GM21825 (cell line): ENCODE results near the gene CDC23.
"Not testable (repeated sequence)": the region's sequence is repeated elsewhere in the genome, so short reads cannot be mapped to it uniquely, and the experiment has no call there.

Source experiments
- ATAC-seq: cut with Tn5 transposase; IDR thresholded peaks from one replicate; pipeline ENCODE4 v1.9.1; 2021; ENCODE audit warnings: mild to moderate bottlenecking, moderate library complexity; ENCODE audit not compliant: unreplicated experiment

CDC23 gene, protein sequence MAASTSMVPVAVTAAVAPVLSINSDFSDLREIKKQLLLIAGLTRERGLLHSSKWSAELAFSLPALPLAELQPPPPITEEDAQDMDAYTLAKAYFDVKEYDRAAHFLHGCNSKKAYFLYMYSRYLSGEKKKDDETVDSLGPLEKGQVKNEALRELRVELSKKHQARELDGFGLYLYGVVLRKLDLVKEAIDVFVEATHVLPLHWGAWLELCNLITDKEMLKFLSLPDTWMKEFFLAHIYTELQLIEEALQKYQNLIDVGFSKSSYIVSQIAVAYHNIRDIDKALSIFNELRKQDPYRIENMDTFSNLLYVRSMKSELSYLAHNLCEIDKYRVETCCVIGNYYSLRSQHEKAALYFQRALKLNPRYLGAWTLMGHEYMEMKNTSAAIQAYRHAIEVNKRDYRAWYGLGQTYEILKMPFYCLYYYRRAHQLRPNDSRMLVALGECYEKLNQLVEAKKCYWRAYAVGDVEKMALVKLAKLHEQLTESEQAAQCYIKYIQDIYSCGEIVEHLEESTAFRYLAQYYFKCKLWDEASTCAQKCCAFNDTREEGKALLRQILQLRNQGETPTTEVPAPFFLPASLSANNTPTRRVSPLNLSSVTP

DNA sequence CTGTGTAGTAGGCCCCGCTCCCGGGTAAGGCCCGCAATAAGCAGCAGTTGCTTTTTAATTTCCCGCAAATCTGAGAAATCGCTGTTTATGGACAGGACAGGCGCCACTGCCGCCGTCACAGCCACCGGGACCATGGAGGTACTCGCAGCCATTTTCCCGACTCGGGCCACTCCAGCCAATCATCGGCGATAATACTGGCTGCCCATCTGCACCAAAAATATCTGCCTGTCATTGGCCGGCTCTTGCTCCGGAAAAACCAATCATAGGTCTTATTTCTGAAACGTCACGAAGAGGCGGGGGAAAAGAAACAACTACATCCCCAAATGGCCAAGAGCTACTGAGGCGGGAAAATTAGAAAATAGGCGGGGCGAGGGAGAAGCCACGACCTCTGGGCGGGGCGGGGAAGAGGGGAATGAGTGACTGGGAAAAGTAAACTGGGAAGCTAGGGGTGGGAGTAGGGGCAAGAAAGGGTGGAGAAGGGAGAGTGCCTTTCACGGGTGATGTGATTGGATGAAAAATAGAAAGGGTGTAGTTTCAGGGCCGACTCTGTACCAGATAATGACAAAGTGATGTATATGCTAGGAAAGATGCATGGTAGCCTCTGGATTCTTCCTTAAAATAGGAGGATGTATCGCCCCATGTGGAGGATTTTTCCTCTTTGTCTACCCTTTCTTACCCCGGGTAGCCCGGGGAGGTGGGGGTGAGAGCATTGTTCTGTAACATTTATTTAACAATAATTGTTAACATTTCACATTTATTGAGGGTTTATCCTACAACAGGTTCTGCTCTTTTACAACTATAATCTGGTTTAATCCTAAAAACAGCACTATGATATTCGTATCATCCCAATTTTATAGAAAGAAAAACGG is at the start of gene CDC23:
Gene CDC23, minus strand, starts transcription at position 163 of the 869 bp plus-strand sequence. Its CDS starts 11 bp downstream, at position 152.
- peak; percentile 94 for ATAC-seq

- ATAC-seq, result no peak
These were observed 45.7 kb upstream of the CDC23 start for GRCh38 chr5:138258704-138259292.

DNA sequence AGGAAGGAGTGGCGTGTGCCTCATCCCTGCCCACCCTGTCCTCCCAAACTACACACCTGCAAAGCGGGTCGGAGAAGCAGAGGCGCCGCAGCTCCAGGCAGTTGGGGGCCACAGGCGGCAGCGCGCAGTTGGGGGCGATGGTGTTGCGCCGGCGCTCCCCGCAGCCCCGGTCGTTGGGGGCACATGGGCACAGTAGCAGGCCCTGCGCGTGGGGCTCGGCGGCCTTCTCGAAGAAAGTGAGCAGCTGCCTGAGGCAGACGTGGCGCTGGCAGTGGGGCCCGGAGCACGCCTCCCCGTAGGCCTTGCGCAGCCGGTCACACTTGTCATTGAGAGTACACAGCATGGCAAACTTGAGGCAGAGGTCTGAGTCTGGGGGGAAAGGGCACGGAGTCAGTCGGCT is 44.5 kb upstream of the CDC23 start:
- ATAC-seq, result no peak

GRCh38 chr5:138252944-138253343 is 39.8 kb upstream of the CDC23 start:
- ATAC-seq, result no peak

- not testable (repeated sequence) for ATAC-seq
These were observed 34.7 kb upstream of the CDC23 start for GRCh38 chr5:138247800-138248199.

DNA sequence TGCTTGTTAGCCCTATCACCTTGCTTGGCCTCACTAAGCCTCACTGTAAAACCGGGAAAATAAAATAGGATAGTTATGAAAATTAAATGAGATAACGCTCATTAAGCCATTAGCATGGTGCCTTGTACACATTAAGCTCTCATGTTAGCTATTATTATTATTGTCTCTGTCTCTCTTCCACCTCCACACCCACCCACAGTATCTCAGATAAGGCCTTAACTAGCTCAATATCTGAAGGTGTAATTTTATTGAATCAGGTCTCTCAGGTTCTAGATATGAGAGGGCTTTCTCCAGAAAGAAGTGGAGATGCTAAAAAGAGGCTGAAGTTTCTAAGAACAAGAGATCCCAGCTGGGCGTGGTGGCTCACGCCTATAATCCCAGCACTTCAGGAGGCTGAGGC is 33.7 kb upstream of the CDC23 start:
- ATAC-seq, result no peak

DNA sequence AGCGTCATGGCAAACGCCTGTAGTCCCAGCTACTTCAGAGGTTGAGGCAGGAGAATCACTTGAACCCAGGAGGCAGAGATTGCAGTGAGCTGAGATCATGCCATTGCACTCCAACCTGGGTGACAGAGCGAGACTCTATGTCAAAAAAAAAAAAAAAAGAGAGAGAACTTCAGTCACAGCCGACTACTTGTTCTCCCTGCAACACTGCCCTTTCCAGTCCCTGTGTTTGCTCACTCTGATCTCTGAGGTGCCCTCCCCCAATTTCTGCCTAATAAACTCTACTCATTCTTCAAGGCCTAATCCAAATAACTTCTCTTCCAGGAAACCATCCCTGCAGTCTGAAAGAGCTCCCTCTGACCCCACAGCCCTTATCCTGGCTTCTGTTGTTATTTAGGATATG is 33.2 kb upstream of the CDC23 start:
- no peak for ATAC-seq

GRCh38 chr5:138245717-138246116 is 32.6 kb upstream of the CDC23 start:
- no peak for ATAC-seq

DNA sequence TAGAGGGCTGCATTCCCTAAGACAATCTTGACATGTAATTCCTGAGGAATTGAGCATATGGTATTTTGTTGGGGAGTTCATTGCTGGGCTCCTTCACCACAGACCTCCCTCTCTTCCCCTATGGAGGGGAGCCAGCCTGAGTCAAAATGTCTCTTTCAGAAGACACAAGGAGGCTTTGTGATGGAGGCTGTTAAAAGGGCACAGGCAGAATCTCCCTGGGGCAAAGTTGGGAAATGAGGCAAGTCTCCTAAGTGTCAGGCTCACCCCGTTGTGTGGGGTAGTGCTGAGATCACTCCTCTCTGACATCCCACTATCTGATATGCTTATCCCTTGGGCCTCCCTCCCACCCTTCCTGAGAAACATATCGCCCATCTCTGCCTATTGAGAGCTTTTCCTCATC is 30.7 kb upstream of the CDC23 start:
- ATAC-seq, result no peak

DNA sequence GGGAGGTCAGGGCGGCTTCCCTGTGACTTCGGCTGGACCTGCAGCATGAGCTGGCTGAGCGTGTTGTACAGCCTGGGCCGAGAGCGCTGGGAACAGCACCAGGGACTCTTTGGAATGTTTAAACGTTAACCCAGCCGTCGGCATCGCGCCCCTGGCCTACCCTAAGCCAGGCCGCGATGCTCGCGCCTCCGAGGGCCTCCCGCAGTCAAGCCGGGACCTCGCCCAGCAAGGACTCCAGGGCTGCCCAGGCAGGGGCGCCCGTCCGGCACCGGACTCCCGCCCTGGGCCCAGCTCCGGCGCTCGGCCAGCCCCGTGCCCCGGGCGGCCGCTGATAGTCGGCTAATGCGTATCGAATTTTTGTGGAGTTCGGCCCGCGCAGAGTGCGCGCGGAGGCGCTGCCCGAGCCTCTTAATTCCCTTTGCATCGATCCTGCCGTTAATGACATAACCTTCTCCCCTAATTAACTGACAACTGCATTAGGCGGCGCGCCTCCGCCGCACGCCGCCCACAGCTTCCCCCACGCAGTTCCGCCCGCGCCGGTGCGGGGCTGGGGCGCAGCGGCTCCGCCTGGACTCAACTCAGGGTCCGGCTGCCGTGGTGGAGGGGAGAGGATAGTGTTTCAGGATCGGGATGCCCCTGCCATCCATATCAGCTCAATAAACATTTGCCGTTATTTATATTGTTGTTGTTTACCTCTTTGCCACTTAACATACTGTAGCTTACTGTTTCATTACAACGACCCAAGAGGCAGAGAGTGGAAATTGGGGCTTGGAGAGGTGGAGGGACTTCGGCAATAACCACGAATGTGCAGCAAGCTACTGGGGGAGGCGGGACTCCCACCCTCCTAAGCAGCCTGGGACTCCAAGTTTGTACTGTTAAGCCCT is 28.8 kb upstream of the CDC23 start:
- no peak for ATAC-seq

- no peak for ATAC-seq
These were observed 27.7 kb upstream of the CDC23 start for GRCh38 chr5:138240650-138241385.

DNA sequence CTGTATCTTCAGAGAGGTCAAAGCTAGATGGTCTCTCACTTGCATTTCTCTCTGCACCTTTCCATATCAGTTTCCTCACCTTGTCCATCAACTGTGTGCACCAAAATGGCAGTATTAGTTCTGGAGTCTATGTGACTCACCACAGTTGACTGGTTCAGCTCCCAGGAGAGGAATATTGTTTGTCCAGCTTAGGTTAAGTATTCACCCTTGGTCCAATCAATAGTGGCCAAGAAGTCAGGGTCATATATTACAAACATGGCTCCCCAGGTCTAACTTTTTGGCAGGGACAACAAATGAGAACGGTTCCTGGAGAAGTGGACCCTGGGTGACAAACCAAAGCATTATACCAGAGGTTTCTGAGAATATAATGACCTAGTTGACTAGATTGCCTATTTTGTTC is 24.9 kb upstream of the CDC23 start:
- ATAC-seq, result no peak

- ATAC-seq, result no peak
These were observed 21.5 kb upstream of the CDC23 start for GRCh38 chr5:138234651-138235050.

DNA sequence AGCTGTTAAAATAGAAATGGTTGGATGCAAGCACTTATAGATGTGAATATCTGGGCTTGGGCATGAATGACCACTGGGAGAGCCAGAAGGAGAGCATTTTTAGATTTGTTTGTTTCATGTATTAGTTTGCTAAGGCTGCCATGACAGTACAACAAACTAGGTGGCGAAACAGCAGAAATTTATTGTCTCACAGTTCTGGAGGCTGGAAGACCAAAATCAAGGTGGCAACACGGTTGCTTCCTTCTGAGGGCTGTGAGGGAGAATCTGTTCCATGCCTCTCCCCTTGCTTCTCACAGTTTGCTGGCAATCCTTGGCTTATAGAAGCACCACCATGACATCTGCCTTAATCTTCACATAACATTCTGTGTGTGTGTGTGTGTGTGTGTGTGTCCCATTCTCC is 20.2 kb upstream of the CDC23 start:
- no peak for ATAC-seq

GRCh38 chr5:138230981-138231589 is 18.0 kb upstream of the CDC23 start:
- no peak for ATAC-seq

DNA sequence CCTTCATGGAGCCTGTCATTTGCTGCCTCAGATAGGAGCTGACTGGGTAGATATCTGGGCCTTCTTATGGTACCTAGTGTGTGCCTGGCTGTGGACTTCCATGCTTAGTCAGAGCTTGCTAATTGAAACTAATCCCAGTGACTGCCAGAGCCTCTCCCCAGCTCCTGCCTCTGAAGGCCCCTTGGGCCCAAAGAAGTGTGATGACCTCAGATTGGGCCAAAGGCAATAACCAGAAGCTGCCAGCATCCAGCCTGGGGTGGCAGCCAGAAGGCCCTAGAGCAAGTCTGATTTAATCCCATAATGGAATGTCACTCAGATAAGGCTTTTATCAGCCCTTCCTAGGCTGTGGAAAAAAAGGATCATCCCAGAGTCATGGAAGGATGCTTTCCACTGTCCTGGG is 17.1 kb upstream of the CDC23 start:
- no peak for ATAC-seq

- no peak for ATAC-seq
These were observed 16.3 kb upstream of the CDC23 start for GRCh38 chr5:138229387-138229786.

- no peak for ATAC-seq
These were observed 13.8 kb upstream of the CDC23 start for GRCh38 chr5:138226910-138227309.

DNA sequence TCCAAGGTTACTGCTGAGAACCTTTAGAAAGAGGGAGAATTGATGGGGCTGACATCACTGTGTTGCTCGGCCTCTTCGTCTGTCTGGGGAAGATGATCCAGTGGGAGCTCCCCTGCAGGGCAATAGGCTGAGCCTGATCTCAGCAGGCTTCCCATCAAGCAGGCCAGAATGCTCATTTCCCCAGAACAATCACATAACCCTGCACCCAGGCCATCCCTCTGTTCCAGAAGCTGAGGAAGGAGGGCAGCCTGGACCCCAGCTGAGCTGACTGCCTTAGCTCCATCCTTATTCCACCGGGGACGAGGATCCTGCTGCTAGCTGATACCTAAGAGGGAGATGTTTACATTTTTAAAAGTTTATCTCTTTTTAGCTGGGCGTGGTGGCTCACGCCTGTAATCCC is 11.6 kb upstream of the CDC23 start:
- no peak for ATAC-seq
